Upper lobe of right lung (tissue), 1 donor: Measurements from ENCODE around the gene SSMEM1. TPM values are rescaled to one million over a fixed set of nuclear protein-coding genes. Genes with fewer than 3 reads are reported as not detected.

Experiments used
- ATAC-seq: fragments of 200-7000 bp; cut with Tn5 transposase; one replicate; pipeline ENCODE4 v1.9.1; 2020; ENCODE audit warnings: mild to moderate bottlenecking, moderate library complexity
- DNase-seq: peaks from one replicate; pipeline ENCODE4 v3.0.0-alpha.2; 2020
- H3K27ac ChIP-seq: fragments of 200-600 bp; one replicate; pipeline ENCODE4 v1.8.0; 2022
- H3K27me3 ChIP-seq: fragments of 200-600 bp; one replicate; pipeline ENCODE4 v1.8.0; 2022; ENCODE audit warnings: mild to moderate bottlenecking
- H3K36me3 ChIP-seq: fragments of 200-600 bp; one replicate; pipeline ENCODE4 v1.8.0; 2022
- H3K4me1 ChIP-seq: fragments of 200-600 bp; one replicate; pipeline ENCODE4 v1.8.0; 2022
- H3K4me3 ChIP-seq: fragments of 200-600 bp; one replicate; pipeline ENCODE4 v1.8.0; 2022; ENCODE audit warnings: mild to moderate bottlenecking
- H3K9me3 ChIP-seq: fragments of 200-600 bp; one replicate; pipeline ENCODE4 v1.8.0; 2022
- intact Hi-C: fragments of 100-400 bp; cut with DNase I; formaldehyde crosslinking; loops from one replicate; pipeline ENCODE4 v1.11.0; 2022
- total RNA-seq: library from RNA; stranded (reverse); fragmentation: NEBNext Ultra II Directional; extraction: Animal tissue kit (Norgen Biotek cat#: 25700); gene quantifications from one replicate; pipeline ENCODE4 v1.2.1, GENCODE V29; 2021
- TF ChIP-seq, protein P1 (sequence below): fragments of 200-600 bp; IDR thresholded peaks from one replicate; pipeline ENCODE4 v1.8.0; 2022; ENCODE audit warnings: antibody characterized with exemption
- donor health status: DM: no; HTN: yes; CAD: no; lungs with severe emphysema.

SSMEM1 gene
- total RNA-seq, 1 donor from 2014 or later: not detected

GRCh38 chr7:130187360-130187759, 20.3 kb upstream of the SSMEM1 start:
- ATAC-seq (no peak), DNase-seq (no peak)
- Histone ChIP-seq H3K4me3 (no peak overlapping the region), H3K27ac (no peak overlapping the region), H3K4me1 (no peaks in the 10 kb centered on the region), H3K27me3 (no peaks in the 10 kb centered on the region), H3K9me3 (no peaks in the 10 kb centered on the region), H3K36me3 (peaks cover 42% of the 10 kb centered on the region)
- intact Hi-C loops: no loop called here
- TF ChIP-seq, protein P1, sequence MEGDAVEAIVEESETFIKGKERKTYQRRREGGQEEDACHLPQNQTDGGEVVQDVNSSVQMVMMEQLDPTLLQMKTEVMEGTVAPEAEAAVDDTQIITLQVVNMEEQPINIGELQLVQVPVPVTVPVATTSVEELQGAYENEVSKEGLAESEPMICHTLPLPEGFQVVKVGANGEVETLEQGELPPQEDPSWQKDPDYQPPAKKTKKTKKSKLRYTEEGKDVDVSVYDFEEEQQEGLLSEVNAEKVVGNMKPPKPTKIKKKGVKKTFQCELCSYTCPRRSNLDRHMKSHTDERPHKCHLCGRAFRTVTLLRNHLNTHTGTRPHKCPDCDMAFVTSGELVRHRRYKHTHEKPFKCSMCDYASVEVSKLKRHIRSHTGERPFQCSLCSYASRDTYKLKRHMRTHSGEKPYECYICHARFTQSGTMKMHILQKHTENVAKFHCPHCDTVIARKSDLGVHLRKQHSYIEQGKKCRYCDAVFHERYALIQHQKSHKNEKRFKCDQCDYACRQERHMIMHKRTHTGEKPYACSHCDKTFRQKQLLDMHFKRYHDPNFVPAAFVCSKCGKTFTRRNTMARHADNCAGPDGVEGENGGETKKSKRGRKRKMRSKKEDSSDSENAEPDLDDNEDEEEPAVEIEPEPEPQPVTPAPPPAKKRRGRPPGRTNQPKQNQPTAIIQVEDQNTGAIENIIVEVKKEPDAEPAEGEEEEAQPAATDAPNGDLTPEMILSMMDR: no peak

DNA sequence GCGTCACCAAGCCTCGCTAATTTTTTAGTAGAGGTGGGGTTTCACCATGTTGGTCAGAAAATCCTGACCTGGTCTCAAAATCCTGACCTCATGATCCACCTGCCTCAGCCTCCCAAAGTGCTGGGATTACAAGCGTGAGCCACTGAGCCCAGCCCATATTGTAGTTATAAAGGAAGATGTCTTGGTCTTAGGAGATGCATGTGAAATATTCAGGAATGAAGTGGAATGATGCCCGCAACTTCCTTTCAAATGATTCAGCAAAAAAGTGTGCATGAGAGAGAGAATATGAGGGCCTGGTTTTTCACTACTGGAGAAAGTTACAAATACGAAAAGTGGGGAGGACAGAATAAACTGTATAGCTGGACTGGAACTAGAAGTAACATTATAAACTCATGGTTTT, 18.3 kb upstream of the SSMEM1 start:
- no peak for ATAC-seq
- Histone ChIP-seq H3K27ac (no peak overlapping the region), H3K27me3 (no peaks in the 10 kb centered on the region), H3K36me3 (peaks cover 33% of the 10 kb centered on the region), H3K9me3 (no peaks in the 10 kb centered on the region), H3K4me3 (no peak overlapping the region), H3K4me1 (no peaks in the 10 kb centered on the region)
- no peak for DNase-seq
- intact Hi-C loops: no loop called here
- TF ChIP-seq, protein P1: no peak

DNA sequence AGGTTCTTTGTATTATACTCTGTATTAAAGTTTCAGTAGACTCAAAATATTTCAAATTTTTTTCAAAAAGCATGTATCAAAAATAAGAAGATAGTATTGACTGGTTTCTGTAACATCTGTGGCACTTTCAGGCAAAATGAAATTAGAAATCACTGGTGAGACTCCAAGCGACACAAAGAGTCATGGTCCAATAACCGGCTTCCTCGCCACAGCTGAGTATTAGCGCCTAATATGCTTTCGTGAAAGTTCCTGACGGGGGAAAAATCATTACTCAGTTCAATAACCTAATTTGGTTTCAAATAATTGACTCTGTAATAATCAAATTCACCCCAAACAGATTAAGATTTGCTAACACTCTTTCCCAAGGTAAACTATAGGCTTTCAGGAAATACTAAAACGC, 15.9 kb upstream of the SSMEM1 start:
- H3K9me3 ChIP-seq: no peaks in the 10 kb centered on the region
- H3K36me3 ChIP-seq: peaks cover 36% of the 10 kb centered on the region
- ATAC-seq (no peak), DNase-seq (no peak)
- H3K4me3 ChIP-seq: no peak overlapping the region
- H3K27me3 ChIP-seq: no peaks in the 10 kb centered on the region
- TF ChIP-seq, protein P1: no peak
- H3K4me1 ChIP-seq: no peaks in the 10 kb centered on the region
- H3K27ac ChIP-seq: no peak overlapping the region
- intact Hi-C loops: no loop called here

GRCh38 chr7:130195396-130195795, 12.3 kb upstream of the SSMEM1 start:
- peaks cover 72% of the 10 kb centered on the region for H3K36me3 ChIP-seq
- TF ChIP-seq, protein P1: no peak
- no peak for ATAC-seq

GRCh38 chr7:130196476-130196875, 11.2 kb upstream of the SSMEM1 start:
- no peak overlapping the region for H3K27ac ChIP-seq
- H3K4me1 ChIP-seq: no peaks in the 10 kb centered on the region
- no peak for ATAC-seq
- no peaks in the 10 kb centered on the region for H3K27me3 ChIP-seq
- TF ChIP-seq, protein P1: no peak
- DNase-seq: no peak
- H3K9me3 ChIP-seq: no peaks in the 10 kb centered on the region
- H3K36me3 ChIP-seq: peaks cover 77% of the 10 kb centered on the region
- intact Hi-C loops: no loop called here
- no peak overlapping the region for H3K4me3 ChIP-seq

More at GRCh38 chr7:130195396-130195795, 12.3 kb upstream of the SSMEM1 start:
- intact Hi-C loops: no loop called here
- no peak for DNase-seq
- Histone ChIP-seq H3K27ac (no peak overlapping the region), H3K27me3 (no peaks in the 10 kb centered on the region), H3K9me3 (no peaks in the 10 kb centered on the region), H3K4me3 (no peak overlapping the region), H3K4me1 (no peaks in the 10 kb centered on the region)

GRCh38 chr7:130197094-130197493, 10.6 kb upstream of the SSMEM1 start:
- Histone ChIP-seq H3K4me3 (no peak overlapping the region), H3K27me3 (no peaks in the 10 kb centered on the region), H3K36me3 (peaks cover 77% of the 10 kb centered on the region), H3K4me1 (no peaks in the 10 kb centered on the region), H3K27ac (no peak overlapping the region), H3K9me3 (no peaks in the 10 kb centered on the region)
- intact Hi-C loops: no loop called here
- TF ChIP-seq, protein P1: no peak
- DNase-seq: no peak
- ATAC-seq: no peak
